ENCODE results near the gene SCARB2. TPM values are rescaled to one million over a fixed set of nuclear protein-coding genes. Genes with fewer than 3 reads are reported as not detected.

The SCARB2 gene
- total RNA-seq, 1 donor from 2014 or later, result 173 TPM

DNA sequence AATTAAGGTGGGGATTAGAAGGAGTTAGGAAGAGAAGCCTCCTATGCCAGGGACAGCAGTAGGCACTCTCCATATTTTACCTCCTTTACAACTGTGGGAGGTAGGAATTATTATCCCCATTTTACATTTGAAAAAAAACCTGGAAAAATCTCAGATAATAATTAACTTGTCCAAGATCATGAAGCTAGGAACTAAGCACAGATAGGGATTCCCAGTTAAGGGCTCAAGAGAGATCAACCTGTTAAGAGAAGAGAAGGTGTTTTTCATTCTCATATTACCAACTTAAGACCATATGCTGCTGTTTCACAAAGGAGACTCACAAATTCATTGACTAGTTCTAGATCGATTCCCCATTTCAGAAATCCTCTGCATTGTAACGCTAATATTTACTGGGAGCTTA is 21.8 kb upstream of the SCARB2 start:
- no peaks in the 10 kb centered on the region for H3K36me3 ChIP-seq (ENCODE audit: control insufficient read depth, insufficient read depth, low read length)
- FAIRE-seq (no peak), DNase-seq (ENCODE audit: low read depth) (no peak)
- H3K4me3 ChIP-seq (ENCODE audit: low read depth, low read length), result no peak overlapping the region
- no peaks in the 10 kb centered on the region for H3K27me3 ChIP-seq (ENCODE audit: control insufficient read depth, insufficient read depth, low read length)
- TF ChIP-seq, protein P1, sequence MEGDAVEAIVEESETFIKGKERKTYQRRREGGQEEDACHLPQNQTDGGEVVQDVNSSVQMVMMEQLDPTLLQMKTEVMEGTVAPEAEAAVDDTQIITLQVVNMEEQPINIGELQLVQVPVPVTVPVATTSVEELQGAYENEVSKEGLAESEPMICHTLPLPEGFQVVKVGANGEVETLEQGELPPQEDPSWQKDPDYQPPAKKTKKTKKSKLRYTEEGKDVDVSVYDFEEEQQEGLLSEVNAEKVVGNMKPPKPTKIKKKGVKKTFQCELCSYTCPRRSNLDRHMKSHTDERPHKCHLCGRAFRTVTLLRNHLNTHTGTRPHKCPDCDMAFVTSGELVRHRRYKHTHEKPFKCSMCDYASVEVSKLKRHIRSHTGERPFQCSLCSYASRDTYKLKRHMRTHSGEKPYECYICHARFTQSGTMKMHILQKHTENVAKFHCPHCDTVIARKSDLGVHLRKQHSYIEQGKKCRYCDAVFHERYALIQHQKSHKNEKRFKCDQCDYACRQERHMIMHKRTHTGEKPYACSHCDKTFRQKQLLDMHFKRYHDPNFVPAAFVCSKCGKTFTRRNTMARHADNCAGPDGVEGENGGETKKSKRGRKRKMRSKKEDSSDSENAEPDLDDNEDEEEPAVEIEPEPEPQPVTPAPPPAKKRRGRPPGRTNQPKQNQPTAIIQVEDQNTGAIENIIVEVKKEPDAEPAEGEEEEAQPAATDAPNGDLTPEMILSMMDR (IDR thresholded peaks at IDR 0.05; ENCODE audit: insufficient read depth, low read length, severe bottlenecking), result no peak

DNA sequence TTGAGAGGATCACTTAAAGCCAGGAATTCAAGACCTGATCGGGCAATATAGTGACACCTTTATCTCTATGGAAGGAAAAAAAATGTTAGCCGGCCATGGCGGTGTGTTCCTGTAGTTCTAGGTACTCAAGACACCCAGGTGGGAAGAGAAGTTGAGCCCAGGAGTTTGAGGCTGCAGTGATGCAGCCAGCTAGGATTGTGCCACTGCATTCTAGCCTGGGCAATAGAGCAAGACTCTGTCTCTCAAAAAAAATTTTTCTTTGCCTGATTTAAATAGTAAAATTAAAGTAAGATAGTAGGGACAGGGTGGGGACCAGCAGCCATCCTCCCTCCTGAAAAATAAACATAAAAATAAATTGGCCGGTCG is 21.0 kb upstream of the SCARB2 start:
- FAIRE-seq (no peak), DNase-seq (ENCODE audit: low read depth) (no peak)
- TF ChIP-seq, protein P1 (IDR thresholded peaks at IDR 0.05; ENCODE audit: insufficient read depth, low read length, severe bottlenecking), result no peak
- no peaks in the 10 kb centered on the region for H3K27me3 ChIP-seq (ENCODE audit: control insufficient read depth, insufficient read depth, low read length)
- H3K4me3 ChIP-seq (ENCODE audit: low read depth, low read length), result no peak overlapping the region
- H3K36me3 ChIP-seq (ENCODE audit: control insufficient read depth, insufficient read depth, low read length), result no peaks in the 10 kb centered on the region

DNA sequence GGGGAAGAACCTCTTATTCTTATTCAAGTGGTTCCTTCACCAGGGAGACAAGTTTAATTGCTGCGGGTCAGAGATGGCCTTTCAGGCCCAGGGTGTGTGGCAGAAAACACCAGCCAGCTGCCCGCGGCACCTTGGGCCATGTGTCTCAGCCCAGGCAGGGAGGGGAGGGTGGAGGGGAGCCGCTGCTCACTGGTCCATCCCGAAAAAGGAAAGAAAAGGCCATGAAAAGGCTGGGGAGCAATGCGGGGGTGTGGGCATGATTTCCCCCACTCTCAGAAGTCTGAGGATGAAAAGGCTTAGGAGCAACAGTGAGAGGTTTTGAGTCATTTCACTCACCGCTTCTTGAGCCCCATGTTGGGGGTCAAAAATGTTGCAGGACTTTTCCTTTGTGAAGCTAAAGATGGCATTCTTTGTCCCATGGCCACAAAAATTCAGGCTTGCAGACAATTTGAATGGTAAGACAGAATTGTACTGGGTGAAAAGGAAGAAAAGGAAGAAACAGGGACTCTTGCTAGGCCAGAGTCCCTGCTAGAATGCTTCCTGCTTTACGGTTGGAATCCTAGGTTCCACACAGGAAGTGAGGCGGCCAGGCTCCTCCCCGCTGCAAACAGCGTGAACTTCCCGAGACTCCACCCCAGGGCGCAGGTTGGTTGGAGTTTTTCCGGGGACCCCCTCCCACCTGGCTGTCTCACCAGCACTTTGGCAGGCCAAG is 20.5 kb upstream of the SCARB2 start:
- H3K4me3 ChIP-seq (ENCODE audit: low read depth, low read length), result no peak overlapping the region
- FAIRE-seq, result no peak
- TF ChIP-seq, protein P1 (IDR thresholded peaks at IDR 0.05; ENCODE audit: insufficient read depth, low read length, severe bottlenecking), result no peak

DNA sequence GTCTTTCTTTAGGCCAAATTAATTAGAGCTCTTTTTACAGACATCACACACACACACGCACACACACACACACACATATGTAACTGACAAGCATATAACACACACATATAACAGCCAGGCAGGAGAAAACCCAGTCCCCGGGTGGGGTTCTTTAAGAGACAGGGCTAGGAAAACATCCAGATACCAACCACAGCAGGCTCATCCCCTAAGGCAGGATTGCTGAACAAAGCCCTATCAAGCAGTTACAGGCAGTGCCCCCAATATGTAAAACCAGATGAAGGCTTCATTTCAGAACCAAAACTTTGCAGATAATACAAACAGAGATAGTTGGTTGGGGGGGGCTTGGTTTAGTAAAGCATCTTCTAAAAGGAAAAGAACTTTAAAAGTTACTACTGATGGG is 19.9 kb upstream of the SCARB2 start:
- DNase-seq (ENCODE audit: low read depth), result no peak
- Histone ChIP-seq H3K36me3 (ENCODE audit: control insufficient read depth, insufficient read depth, low read length) (no peaks in the 10 kb centered on the region), H3K27me3 (ENCODE audit: control insufficient read depth, insufficient read depth, low read length) (no peaks in the 10 kb centered on the region), H3K4me3 (ENCODE audit: low read depth, low read length) (no peak overlapping the region)
- no peak for FAIRE-seq
- TF ChIP-seq, protein P1 (IDR thresholded peaks at IDR 0.05; ENCODE audit: insufficient read depth, low read length, severe bottlenecking), result no peak

More for the DNA sequence above, 20.5 kb upstream of the SCARB2 start:
- H3K36me3 ChIP-seq (ENCODE audit: control insufficient read depth, insufficient read depth, low read length), result no peaks in the 10 kb centered on the region
- DNase-seq (ENCODE audit: low read depth), result no peak
- no peaks in the 10 kb centered on the region for H3K27me3 ChIP-seq (ENCODE audit: control insufficient read depth, insufficient read depth, low read length)

DNA sequence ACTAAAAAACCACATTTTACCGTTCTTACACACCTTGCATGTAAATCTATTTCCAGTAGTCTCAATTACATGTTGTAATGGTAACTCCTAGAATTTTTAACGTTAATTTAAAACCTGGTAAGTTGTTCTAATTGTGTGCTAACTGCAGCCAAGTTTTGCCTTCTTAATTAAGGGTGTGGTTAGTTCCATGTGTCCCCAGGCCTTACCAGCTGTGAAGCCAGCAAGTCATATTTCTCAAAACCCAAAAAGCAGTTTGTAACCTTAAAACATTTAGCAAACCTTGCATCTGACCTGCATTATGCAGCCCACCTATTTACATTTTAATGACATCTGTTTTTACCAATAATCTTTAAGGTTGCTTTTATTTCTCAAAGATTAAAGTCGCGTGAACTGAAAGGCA is 19.5 kb upstream of the SCARB2 start:
- Histone ChIP-seq H3K4me3 (ENCODE audit: low read depth, low read length) (no peak overlapping the region), H3K27me3 (ENCODE audit: control insufficient read depth, insufficient read depth, low read length) (no peaks in the 10 kb centered on the region), H3K36me3 (ENCODE audit: control insufficient read depth, insufficient read depth, low read length) (no peaks in the 10 kb centered on the region)
- TF ChIP-seq, protein P1 (IDR thresholded peaks at IDR 0.05; ENCODE audit: insufficient read depth, low read length, severe bottlenecking), result no peak
- DNase-seq (ENCODE audit: low read depth) (no peak), FAIRE-seq (no peak)

DNA sequence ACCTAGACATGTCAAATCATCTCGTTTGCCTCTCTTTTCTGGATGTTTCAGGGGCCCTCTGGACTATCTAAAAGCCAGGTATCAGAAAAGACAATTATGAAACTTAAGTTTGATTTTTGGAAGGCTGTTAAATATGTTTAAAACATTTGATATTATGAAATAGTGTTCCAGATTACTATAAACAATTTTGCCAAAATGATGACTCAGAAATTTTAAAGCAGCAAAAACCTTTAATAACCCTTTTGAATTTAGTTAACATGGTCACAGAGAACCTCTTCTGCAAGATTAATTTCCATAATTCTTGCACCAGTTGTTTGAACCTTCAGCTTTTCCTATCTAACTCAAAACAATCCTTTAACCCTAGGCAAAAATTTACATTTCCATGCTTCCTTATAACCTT is 19.1 kb upstream of the SCARB2 start:
- DNase-seq (ENCODE audit: low read depth) (no peak), FAIRE-seq (no peak)
- no peaks in the 10 kb centered on the region for H3K27me3 ChIP-seq (ENCODE audit: control insufficient read depth, insufficient read depth, low read length)
- TF ChIP-seq, protein P1 (IDR thresholded peaks at IDR 0.05; ENCODE audit: insufficient read depth, low read length, severe bottlenecking), result no peak
- no peak overlapping the region for H3K4me3 ChIP-seq (ENCODE audit: low read depth, low read length)
- no peaks in the 10 kb centered on the region for H3K36me3 ChIP-seq (ENCODE audit: control insufficient read depth, insufficient read depth, low read length)
